Astrocyte (in vitro differentiated cells and primary cell): ENCODE measurements around the gene ALK.

Source experiments
- CTCF ChIP-seq: IDR thresholded peaks from 2 replicates; pipeline ENCODE4 v1.5.1; 2011; ENCODE audit warnings: low read depth, mild to moderate bottlenecking, inconsistent platforms, low read length, moderate library complexity; ENCODE audit not compliant: insufficient read depth
- EZH2 ChIP-seq: IDR thresholded peaks from 2 replicates; pipeline ENCODE4 v1.6.1; 2012; ENCODE audit warnings: mild to moderate bottlenecking, low read length, inconsistent platforms; ENCODE audit not compliant: insufficient read depth

- TF ChIP-seq CTCF = no peak
- TF ChIP-seq EZH2 = no peak
Observed at GRCh38 chr2:29216609-29216909, 704.8 kb downstream of the ALK start.
